ENCODE results near the gene RUNX1. TPM values are rescaled to one million over a fixed set of nuclear protein-coding genes. Genes with fewer than 3 reads are reported as not detected.
"Not testable (repeated sequence)": the region's sequence is repeated elsewhere in the genome, so short reads cannot be mapped to it uniquely, and the experiment has no call there.

The RUNX1 gene
- total and polyA plus RNA-seq, 2 of the 13 experiments (the other 11 are each of a cell fraction or from before 2014, with no cell fraction given): 5.4 to 6.4 TPM

DNA sequence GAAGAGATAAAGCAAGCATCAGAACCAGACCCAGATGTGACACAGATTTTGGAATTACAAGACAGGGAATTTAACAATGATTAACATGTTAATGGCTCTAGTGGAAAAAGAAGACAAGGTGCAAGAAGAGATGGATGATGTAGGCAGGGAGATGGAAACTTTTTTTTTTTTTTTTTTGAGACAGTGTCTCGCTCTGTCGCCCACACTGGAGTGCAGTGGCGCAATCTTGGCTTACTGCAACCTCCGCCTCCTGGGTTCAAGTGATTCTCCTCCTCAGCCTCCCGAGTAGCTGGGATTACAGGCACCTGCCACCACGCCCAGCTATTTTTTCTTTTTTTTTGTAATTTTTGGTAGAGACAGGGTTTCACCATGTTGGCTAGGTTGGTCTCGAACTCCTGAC lies 244.5 kb downstream of the RUNX1 start:
- BruUV-seq (replicated peaks); H3K4me3 ChIP-seq (replicated peaks in 1 of 3; ENCODE audit: insufficient read depth in 1 of 3, low read depth in 2 of 3, low read length in 3 of 3); H2AFZ ChIP-seq (ENCODE audit: low read length); H3K27me3 ChIP-seq (ENCODE audit: control insufficient read depth in 1 of 2, insufficient read depth in 2 of 2, low read length in 2 of 2); H3K9ac ChIP-seq (ENCODE audit: insufficient read depth, low read depth, low read length); H3K4me2 ChIP-seq (ENCODE audit: low read depth, low read length); H4K20me1 ChIP-seq (ENCODE audit: insufficient read depth, low read length); FAIRE-seq; H3K27ac ChIP-seq (ENCODE audit: extremely low read length, insufficient read depth, low read length); DNase-seq (ENCODE audit: low spot score); CTCF ChIA-PET (ENCODE audit: low intra/inter-chr PET ratio, low total read pairs); H3K9me3 ChIP-seq (ENCODE audit: low read length); ATAC-seq; H3K79me2 ChIP-seq (ENCODE audit: insufficient read depth, low read length): not testable (repeated sequence)
- WGBS (ENCODE audit: low lambda C conversion rate): over 99% methylated on average over 7 of the region's 7 CpGs
- H3K4me1 ChIP-seq (ENCODE audit: insufficient read depth, low read length): peaks cover 53% of the 10 kb centered on the region
- in situ Hi-C loops (cut with HindIII; ENCODE audit: extremely low pct_ligation_motif_present, low pct_unique_long_range_greater_than_20kb) (loop anchor here (5.0 kb wide), 1 partner anchor 83 kb away; no protein-coding TSS in a partner anchor), intact Hi-C loops (cut with micrococcal nuclease; ENCODE audit: unreplicated experiment) (loop anchor here (5.0 kb wide), 4 partner anchors 33 to 598 kb away; no protein-coding TSS in a partner anchor)
- peaks cover 6 to 39% of the 10 kb centered on the region in 2 experiments; a peak in 3 of 5 replicates for H3K36me3 ChIP-seq (replicated peaks in 1 of 2; ENCODE audit: control insufficient read depth in 1 of 2, insufficient read depth in 2 of 2, low read length in 2 of 2)
- POLR2A ChIA-PET: interaction anchor here (1.0 to 5.1 kb wide), 2 partner anchors 13 to 82 kb away, joined by 3 to 36 read pairs; no protein-coding TSS in a partner anchor

DNA sequence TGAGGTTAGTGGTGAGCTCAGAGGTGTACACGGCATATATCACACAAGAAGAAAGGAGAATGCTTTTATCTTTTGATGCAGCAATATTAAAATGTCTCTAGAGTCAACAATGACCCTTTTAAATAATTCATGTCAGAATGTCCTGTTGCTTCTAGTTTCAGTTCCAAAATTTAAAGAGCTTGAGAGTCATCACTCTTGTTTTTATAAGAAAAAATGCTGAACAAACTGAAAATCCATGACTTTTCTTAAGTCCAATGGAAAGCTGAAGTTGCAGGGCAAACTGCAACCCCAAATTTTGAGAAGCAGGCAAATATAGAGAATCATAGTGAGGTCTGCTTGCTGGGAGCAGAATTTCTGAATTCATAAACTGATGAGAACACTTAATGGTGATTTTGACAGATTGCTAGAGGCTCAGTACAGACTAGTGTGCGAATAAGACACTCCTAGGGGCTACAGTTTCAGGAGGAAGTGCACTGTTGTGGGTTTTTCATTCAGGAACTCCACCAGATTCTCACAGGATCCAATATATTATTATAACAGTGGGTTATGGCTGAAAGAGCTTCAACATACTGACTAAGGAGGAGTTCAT lies 245.2 kb downstream of the RUNX1 start:
- peaks cover 6 to 43% of the 10 kb centered on the region in 2 experiments; a peak in 3 of 5 replicates for H3K36me3 ChIP-seq (replicated peaks in 1 of 2; ENCODE audit: control insufficient read depth in 1 of 2, insufficient read depth in 2 of 2, low read length in 2 of 2)
- peaks cover 53% of the 10 kb centered on the region for H3K4me1 ChIP-seq (ENCODE audit: insufficient read depth, low read length)
- no peak overlapping the region for H3K27ac ChIP-seq (ENCODE audit: extremely low read length, insufficient read depth, low read length)
- intact Hi-C loops (cut with micrococcal nuclease; ENCODE audit: unreplicated experiment): loop anchor here (5.0 kb wide), 4 partner anchors 33 to 598 kb away; no protein-coding TSS in a partner anchor
- H3K79me2 ChIP-seq (ENCODE audit: insufficient read depth, low read length): no peaks in the 10 kb centered on the region
- no peak overlapping the region for H2AFZ ChIP-seq (ENCODE audit: low read length)
- ATAC-seq: no peak
- no TSS peak for BruUV-seq (replicated peaks)
- no peaks in the 10 kb centered on the region for H4K20me1 ChIP-seq (ENCODE audit: insufficient read depth, low read length)
- no peak for TF ChIP-seq PRPF4 (IDR thresholded peaks at IDR 0.05; ENCODE audit: low read depth, low read length, poor library complexity, severe bottlenecking)
- 0 out of 4 replicates have a peak, but pooled peaks of 1 of the 2 experiments have one; percentile 1 for TF ChIP-seq MAFK (conservative IDR thresholded peaks at IDR 0.05 in 1 of 2, IDR thresholded peaks at IDR 0.05 in 1 of 2; ENCODE audit: low read length in 2 of 2)
- WGBS (ENCODE audit: low lambda C conversion rate): 100% methylated on average over 2 of the region's 2 CpGs
- no peak overlapping the region for H3K4me3 ChIP-seq (replicated peaks in 1 of 3; ENCODE audit: insufficient read depth in 1 of 3, low read depth in 2 of 3, low read length in 3 of 3)
- H3K9me3 ChIP-seq (ENCODE audit: low read length): peaks cover 9% of the 10 kb centered on the region
- H3K4me2 ChIP-seq (ENCODE audit: low read depth, low read length): no peak overlapping the region
- no peak for DNase-seq (ENCODE audit: low spot score)
- H3K27me3 ChIP-seq (ENCODE audit: control insufficient read depth in 1 of 2, insufficient read depth in 2 of 2, low read length in 2 of 2): no peaks in the 10 kb centered on the region
- FAIRE-seq: no peak
- ChIA-PET POLR2A (interaction anchor here (1.0 to 5.1 kb wide), 2 partner anchors 14 to 83 kb away, joined by 3 to 36 read pairs; no protein-coding TSS in a partner anchor), CTCF (ENCODE audit: low intra/inter-chr PET ratio, low total read pairs) (no interaction called here)
- in situ Hi-C loops (cut with HindIII; ENCODE audit: extremely low pct_ligation_motif_present, low pct_unique_long_range_greater_than_20kb): loop anchor here (5.0 kb wide), 1 partner anchor 83 kb away; no protein-coding TSS in a partner anchor
- H3K9ac ChIP-seq (ENCODE audit: insufficient read depth, low read depth, low read length): no peak overlapping the region

All from HepG2 (cell line).